ENCODE results near the gene SH2B3.

DNA sequence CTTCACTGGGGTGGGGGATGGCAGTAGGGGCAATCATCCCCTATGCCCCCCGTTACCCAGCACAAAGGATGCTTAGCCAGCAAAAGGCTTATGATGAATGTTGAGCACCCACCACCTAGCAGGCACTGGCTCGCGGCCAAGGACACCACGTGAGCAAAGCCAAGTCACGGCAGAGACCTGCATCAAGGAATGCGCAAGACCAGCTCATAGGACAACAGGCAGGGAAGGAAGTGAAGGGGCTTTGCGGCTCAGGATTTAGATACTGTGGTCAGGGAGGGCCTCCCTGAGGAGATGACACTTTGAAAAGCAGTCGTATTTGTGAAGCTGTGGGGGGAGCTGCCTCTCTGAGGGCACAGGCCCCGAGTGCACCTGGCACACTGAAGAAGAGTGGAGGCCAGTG is 32.8 kb downstream of the SH2B3 start:
- TF ChIP-seq POLR2A (IDR thresholded peaks at IDR 0.05; ENCODE audit: low read length) (no peak), GATA1 (IDR thresholded peaks at IDR 0.05; ENCODE audit: low read depth, low read length) (no peak)
